ENCODE data around the gene FAM89A.

Gene FAM89A

DNA sequence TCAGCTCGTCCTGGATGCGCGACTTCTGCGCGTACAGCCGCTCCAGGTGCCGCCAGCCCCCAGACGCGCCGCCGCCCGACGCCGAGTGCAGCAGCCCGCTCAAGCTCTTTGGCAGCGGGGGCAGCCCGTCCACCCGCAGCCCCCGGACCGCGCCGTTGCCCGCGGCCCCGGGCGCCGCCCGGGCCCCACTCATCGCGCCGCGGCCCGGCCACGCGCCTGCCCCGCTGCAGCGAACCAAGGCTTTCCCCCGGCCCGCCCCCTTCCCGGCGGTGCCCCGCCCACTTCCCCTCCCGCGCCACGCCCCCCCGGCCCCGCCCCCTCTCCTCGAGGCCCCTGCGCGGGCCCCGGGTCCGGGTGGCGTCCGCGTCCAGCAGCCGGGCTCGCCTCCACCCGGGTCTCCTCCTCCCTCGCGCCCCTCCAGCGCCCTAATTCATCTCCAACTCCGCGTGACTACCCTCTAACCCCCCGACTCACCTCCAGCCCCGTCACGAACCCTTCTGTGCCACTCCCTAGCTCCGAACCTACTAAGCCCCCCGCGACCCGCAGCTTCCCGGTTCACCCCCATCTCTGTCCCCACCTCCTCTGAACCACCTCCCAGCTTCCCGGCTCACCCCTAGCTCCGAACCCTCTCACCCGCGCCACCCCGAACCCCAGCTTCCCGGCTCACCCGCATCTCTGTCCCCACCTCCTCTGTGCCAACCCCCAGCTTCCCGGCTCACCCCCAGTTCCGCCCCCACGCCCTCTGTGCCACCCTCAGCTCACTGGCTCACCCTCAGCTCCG lies at the start of gene FAM89A:
TSS of gene FAM89A (minus strand) at position 236 of the 781 bp plus-strand sequence. CDS start at position 193, 43 bp downstream.
- no peak for DNase-seq

DNA sequence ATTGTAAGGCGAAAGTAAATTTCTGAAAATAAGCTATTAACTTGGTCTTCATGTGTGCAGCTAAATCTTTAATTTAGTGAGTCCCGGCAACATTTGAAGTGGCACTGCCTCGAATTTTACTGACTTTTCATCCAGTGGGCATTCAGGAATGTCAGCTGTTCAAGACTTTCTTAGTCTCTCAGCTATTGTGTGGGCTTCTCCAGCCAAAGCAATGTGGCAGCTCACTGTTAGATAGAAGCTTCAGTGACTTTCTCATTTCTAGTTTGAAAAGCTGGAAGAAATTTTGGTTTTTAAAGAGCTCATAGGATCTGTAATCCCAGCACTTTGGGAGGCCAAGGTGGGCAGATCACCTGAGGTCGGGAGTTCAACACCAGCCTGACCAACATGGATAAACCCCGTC lies 44.3 kb upstream of the FAM89A start:
- DNase-seq = no peak

DNA sequence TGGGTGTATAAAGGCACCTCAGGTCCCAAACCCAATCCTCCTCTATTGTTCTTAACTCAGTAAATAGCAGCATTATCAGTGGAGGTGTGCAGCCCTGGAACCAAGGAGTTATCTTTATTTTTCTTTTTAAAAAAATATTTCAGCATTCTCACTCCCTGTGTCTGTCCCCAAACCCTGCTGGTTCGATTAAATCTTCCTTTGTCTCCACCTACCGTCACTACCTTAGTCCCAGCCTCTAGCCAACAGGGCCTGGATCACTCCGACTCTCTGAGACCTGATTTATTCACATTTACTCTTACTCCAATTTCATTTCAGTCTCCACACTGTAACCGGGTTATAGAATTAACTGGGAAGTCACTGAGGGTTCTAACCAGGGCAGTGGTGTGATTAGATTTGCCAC lies 39.1 kb upstream of the FAM89A start:
- DNase-seq = no peak

DNA sequence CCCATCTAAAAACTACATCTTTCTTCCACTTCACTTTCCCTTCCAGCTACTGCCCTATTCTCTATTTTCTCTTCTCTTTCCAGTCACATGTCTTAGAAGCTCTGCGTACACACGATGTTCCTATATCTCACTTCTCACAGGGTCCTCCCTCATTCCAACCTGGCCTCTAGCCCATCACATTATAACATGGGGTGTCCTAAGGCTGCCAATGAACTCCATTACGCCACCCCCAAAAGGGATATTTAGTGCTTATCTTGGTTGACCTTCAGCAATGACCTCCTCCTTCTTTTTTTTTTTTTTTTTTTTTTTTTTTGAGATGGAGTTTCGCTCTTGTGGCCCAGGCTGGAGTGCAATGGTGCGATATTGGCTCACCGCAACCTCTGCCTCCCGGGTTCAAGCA lies 38.2 kb upstream of the FAM89A start:
- no peak for DNase-seq

DNA sequence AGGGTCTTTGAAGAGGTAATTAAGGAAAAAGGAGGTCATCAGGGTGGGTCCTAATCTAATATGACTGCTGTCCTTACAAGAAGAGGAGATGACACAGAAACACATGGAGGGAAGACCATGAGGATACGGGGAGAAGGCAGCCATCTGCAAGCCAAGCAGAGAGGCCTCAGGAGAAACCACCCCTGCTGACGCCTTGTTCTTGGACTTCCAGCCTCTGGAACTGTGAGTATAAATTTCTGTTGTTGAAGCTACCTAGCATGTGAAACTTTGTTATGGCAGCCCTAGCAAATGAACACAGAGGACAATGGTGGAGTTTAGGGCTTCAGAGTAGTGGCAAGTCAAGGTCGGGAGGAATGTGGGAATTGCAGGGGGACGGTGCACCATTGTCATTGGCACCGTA lies 36.7 kb upstream of the FAM89A start:
- no peak for DNase-seq

DNA sequence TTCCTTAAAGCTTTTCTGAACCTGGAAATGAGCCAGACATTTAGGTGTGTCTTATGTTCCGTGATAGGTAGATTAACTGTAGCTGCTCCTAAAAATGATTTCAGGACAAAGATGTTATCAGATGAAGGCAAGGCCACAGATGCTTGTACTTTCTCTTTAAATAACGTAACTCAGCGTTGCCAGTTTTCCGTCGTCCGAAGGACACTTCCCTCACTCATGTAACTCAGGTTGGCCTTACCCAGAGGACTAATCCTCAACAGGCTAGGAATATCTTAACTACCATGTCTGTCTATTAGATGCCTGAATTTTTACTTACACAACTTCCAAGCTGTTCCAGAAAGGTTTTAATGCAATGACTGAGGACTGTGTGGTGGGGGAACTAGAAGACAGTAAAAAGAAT lies 35.4 kb upstream of the FAM89A start:
- DNase-seq = no peak

DNA sequence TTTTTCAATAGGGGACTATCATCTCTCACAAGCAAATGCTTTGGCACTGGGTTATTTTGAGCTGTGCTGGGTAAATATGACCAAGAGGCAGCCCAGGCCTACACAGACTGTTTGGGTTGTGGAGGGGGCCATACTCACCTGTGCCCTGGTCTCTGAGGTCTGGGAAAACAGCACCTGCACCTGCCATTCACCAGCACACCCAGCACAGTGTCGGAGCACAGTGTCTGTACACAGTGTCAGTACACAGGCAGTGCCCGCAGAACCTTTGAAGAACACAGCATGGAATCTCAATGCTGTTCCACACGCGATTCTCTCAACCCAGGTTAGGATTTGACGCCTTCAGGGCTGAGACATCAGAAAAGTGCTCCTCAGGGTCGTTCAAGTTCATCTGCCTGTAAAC lies 35.0 kb upstream of the FAM89A start:
- DNase-seq = no peak

DNA sequence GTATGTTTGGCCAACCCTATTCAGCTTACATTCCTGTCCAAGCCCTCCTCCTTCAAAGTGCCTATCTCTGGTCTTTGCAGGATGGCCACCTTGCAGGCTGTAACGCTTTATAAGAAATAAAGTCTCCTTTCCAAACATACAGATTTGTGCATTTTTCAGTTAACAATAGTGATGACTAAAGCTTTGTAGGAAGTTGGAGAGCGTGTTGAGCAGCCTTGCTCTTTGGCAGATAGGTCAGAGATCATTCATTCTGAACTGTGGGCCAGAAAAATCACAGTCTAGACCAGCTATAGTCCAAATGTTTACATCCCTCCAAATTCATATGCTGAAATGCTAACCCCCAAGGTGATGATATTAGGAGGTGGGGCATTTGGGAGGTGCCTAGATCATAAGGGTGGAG lies 34.0 kb upstream of the FAM89A start:
- DNase-seq = no peak

DNA sequence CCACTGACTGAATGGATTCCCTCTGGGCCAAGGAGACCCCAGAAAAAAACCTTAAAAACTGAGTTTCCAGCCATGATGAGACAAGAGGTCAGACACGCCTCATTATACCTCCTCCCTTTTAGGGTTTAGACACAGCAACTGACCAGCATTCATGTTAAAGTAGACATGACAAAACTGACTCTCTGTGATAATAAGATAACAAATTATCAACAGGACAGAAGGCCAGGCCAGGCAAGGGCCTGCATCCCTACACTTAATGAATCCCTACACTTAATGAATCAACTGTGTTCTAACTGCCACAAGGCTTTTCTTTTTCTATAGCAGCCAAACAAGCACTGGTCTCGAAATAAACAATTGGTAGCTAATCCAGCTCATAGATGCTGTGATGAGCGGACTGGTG lies 33.3 kb upstream of the FAM89A start:
- DNase-seq = no peak

DNA sequence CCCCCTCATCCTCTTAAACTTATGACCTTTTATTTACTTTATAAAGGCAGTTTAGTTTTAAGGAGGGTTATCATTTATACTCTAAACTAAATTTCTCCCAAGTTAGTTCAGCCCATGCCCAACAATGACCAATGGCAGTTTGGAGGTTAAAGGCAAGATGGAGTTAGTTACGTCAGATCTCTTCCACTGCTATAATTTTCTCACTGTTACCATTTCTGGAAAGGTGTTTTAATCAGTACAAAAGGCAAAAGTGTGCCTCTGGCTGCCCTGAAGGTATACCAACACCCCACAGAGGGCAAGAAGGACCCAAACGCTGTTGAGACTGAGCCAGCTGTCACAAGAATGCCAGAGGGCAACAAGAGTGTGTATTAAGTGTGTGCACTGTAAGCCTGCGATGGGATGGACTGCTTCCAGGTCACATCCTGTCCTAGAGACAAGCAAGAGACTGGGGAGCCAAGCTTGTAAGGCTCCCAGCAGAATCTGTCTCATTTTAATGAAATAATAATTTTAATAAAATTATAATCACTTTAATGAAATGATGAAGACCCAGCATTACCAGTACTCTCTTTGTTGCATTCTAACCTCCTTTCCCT lies 32.5 kb upstream of the FAM89A start:
- no peak for DNase-seq

DNA sequence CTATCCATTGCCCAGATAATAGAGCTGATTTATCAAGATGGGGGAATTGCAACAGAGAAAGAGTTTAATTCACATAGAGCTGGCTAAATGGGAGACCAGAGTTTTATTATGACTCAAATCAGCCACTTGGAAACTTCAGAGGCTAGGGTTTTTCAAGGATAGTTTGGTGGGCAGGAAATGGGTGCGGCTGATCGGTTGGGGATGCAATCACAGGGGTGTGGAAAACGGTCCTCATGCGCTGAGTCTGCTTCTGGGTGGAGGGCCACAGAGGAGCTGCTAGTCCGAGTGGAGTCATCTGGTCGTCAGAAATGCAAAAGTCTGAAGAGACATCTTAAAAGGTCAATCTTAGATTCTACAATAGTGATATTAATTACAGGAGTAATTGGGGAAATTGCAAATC lies 32.0 kb upstream of the FAM89A start:
- no peak for DNase-seq

DNA sequence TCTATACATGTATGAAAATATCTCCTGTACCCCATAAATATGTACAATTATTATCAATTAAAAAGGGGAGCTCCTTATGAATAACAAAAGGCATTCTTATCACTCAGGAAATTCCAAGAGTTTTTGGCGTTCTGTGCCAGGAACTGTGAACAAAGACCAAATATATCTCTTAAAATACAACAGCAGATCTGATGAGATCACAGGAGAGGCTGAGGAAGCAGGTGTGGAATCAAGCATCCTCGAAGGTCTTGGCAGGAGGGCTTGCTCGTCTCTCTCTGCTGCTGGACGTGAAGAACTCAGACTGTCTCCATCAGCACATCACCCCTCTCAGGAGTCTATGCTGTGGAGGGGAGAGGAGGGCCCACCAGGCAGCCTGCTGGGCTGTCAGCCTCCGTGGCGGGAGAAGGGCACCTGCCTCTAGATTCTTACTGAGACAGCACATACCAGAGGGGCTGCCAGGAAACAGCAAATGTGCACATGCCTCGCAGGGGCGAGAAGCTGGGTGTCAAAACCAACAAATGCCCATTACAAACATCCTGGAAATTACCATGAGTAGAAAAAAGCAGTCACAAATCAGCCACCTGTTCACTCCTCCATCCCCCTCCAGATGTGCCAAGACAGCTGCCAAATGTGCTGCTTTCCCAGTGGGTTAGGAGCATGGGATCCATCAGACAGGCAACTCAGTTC lies 30.8 kb upstream of the FAM89A start:
- no peak for DNase-seq

DNA sequence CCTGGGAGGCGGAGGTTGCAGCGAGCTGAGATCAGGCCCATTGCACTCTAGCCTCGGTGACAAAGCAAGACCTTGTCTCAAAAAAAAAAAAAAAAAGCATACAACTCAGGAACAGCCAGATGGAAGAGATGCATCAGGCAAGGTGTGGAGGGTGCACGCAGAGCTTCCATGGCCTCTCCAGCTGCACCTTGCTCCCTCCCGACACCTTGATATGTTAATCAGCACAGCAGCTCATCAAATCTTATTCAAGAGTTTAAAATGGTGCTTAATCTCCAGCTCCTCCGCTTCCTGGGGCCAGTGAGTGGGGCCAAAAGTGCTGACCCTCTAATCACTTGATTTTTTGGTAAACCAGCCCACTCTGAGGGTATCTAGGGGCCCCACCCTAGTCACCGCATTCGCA lies 29.3 kb upstream of the FAM89A start:
- DNase-seq = no peak

DNA sequence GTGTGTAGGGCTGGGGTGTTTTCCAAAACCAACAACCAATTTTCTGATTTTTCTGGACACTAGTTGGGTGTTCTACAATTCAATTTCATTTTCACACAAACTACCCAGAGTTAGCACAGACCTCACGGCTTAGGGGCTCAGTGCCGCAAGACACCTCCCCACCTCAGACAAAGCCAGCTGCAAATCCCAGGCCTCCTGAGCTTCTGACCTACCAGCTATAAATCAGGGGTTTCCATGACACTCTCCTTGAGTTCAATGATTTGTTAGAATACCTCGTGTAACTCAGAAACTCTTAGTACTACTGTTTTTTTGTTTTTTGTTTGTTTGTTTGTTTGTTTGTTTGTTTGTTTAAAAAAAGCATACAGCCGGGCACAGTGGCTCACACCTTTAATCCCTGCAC lies 28.7 kb upstream of the FAM89A start:
- DNase-seq = no peak

DNA sequence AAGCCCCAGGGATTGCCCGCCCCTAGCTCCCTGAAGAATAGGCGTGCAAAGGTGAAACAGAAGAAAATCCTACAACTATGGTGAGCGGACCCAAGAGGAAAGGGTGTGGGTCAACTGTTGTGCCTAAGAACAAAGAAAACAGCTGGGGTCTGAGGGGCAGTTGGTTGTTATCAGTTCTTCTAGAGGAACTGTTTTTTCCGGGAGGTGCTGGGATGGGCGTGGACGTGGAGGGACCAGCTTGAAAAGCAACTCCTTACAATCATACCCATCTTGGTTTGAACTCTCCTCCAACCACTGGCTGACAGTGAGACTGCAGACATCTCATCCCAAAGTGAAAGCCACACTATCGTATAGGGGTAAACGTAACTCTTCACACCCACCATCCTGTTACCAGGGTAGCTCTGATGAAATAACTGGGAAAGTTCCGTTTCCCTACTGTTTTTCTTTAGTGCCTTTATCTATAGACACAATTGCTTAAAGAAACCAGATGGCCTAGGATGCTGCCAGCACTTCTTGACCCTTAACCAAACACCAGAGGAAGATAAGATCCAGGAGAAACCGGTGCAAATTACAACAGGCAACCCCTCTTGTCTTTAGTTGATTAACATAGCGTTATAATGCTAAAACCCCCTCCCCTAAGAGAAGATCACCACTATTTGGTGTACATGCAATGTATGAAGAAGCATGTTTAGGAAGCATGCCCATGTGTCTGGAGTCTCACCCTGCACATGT lies 25.6 kb upstream of the FAM89A start:
- DNase-seq = no peak

DNA sequence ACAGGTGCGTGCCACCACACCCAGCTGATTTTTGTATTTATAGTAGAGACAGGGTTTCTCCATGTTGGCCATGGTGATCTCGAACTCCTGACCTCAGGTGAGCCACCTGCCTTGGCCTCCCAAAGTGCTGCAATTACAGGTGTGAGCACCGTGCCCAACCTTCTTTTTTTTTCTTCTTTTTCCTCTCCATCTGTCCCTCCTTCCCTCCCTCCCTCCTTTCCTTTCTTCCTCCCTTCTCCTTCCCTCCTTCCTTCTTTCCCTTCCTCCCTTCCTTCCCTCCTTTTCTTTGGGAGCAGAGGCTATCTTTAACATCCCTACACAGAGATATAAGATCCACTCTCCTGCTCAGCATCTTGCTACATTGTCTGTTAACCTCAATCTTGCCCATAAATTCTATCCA lies 24.4 kb upstream of the FAM89A start:
- no peak for DNase-seq

DNA sequence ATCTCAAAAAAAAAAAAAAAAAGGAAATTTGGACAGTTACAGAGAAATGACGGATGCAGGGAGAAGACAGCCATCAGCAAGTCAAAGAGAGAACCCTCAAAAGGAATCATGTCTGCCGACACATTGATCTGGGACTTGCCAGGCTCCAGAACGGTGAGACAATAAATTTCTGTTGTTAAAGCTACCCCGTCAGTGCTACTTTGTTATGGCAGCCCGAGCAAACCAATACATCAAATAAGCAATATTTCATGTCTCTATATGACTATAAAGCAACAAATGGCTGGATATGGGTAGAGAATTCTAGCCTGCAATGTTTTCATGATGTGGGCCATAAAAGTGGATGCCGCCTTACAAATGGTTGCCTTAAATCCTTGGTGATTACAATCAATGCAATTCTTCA lies 23.3 kb upstream of the FAM89A start:
- DNase-seq = no peak

DNA sequence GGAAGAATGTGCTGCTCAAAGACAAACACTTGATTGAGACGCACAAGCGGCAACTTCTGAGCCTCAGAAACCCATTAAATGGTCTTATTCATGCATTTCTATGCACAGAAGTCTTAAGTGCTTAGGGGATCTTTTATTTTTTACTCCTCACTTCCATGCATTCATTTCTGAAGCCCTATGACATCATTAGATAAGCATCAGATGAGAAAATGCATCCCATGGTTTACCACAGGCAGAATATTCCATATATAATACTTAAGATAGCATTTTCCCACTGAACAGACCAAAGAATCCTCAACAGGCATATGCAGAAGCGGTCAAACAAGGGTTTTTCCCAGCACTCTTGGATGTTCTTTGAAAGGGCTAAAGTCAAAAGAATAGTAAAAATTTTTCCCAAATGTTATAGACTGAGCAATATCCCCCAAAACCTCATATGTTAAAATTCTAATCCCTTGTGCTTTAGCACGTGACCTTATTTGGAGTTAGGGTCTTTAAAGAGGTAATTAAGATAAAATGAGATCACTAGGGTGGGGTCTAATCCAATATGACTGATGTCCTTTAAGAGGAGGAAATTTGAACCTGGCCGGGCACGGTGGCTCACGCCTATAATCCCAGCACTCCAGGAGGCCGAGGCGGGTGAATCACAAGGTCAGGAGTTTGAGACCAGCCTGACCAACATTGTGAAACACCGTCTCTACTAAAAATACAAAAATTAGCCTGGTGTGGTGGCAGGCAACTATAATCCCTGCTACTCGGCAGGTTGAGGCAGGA lies 22.6 kb upstream of the FAM89A start:
- no peak for DNase-seq

DNA sequence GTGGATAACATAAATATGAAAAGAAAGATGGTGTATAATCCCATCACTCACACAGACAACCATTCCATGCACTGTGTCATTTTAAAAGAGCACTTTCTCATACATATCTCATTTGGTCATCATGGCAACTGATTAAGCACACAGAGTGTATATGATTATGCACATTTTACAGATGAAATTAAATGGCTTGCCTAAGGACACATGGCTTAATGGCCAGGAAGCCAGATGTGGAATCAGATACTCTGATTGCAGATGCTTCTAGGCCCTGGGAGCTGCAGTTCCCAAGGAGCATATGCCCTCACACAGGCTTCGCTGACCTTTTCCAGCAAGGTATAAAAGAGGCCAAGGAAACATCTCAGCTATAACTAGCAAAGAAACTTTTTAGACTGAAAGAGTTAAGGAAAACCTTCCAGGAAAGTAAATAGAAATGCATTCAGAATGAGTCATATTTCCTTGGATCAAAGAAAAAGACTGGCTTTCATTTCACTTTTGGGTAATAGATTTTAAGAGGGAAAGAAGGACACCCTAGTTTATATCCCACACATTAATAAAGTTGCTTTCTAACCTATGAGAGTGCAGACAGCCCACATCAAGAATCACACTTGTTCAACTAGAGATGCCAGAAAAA lies 19.6 kb upstream of the FAM89A start:
- no peak for DNase-seq

DNA sequence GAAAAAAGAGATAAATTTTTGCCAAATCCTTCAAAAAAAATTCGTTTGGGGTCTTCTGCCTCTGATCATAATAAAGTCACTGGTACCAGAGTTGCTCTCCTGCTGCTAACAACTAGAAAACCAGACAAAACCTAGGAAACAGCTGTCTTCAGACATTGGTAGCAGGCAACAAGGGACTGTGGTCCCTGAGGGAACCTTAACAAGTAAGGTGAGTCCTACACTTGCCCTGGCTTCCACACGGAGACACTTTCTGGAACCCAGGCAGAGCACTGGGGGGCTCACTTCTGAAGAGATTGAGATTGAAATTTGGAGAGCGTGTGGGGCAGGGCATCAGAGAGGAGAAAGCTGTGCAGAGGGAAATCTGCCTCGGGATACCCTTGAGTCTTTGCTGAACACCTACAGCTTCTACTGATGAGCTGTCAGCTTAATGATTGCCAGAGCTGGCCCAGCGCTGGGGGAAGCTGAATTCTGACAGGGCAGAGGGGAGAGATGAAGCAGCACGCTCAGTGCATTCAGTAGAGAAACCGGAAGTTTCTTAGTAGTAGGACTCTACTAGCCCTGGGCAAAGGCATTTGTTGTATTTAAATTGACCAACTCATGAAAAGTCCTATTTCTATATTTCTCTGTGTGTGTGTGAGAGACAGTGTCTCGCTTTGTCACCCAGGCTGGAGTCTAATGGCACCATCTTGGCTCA lies 18.5 kb upstream of the FAM89A start:
- no peak for DNase-seq

DNA sequence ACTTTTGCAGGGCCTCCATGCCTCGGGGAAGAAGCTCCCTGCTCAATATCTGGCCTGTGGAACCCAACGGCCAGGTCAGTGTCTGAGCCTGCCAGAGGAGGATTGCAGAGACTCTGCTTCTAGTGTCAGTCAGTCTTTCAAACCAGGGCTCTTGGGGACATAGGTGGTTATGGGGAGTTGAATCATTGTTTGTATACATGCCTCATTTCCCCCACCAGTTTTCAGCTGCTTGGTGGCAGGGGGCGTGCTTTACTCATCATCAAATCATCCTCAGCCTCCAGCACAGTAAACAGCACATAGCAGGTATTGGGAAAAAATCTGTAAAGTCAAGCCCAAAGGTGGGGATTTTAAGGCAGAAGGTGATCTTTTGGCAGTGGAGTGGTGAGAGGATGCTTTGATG lies 17.4 kb upstream of the FAM89A start:
- DNase-seq = no peak

DNA sequence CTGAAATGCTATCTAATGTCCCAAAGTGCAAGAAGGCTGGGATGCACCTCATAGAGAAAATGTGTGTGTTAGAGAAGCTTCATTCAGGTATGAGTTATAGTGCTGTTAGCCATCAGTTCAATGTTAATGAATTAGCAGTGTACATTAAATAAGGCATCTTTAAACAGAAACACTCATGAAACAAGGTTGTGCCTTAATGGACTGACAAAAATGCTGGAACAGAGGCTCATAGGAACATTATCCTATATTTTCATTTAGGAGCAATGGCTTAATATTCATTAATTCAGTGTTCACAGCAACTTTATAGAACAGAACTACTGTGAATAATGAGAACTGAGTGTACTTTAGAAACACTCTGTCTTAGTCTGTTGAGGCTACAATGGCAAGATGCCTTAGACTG lies 15.2 kb upstream of the FAM89A start:
- DNase-seq = no peak

All from NCI-H187 treated with DMSO at 0.1 percent for 48 hours (cell line).